CD14-positive monocyte (primary cell): ENCODE measurements around the gene EPB41L2. TPM values are rescaled to one million over a fixed set of nuclear protein-coding genes. Genes with fewer than 3 reads are reported as not detected.

Experiments
- DNase-seq, 3 donors: peaks; one replicate each; pipeline ENCODE4 v3.0.0-alpha.2; 2011 to 2022
- H2AFZ ChIP-seq: 2 replicates; pipeline ENCODE4 v1.6.0; 2012; ENCODE audit warnings: mild to moderate bottlenecking, low read depth, low read length, inconsistent platforms; ENCODE audit not compliant: insufficient read depth, poor library complexity, severe bottlenecking
- H3K27ac ChIP-seq, 2 donors: 1 replicate in 1 of 2; 2 replicates in 1 of 2; pipeline ENCODE4 v1.5.1; 2012 to 2013; ENCODE audit warnings: low read length in 2 of 2, control low read depth in 1 of 2, inconsistent platforms in 1 of 2, low read depth in 1 of 2, mild to moderate bottlenecking in 1 of 2
- H3K27me3 ChIP-seq, 2 donors: one replicate each; pipeline versions ENCODE4 v1.6.0 to v1.6.1; 2011 to 2013; ENCODE audit warnings: low read length in 2 of 2; ENCODE audit not compliant: control insufficient read depth in 2 of 2, insufficient read depth in 2 of 2
- H3K36me3 ChIP-seq, 2 donors: replicated peaks in 1 of 2; 1 replicate in 1 of 2; 2 replicates in 1 of 2; pipeline versions ENCODE4 v1.5.1 to v1.6.1; 2012 to 2013; ENCODE audit warnings: low read length in 2 of 2, control low read depth in 1 of 2, inconsistent platforms in 1 of 2, mild to moderate bottlenecking in 1 of 2; ENCODE audit not compliant: insufficient read depth in 2 of 2, control insufficient read depth in 1 of 2
- H3K4me1 ChIP-seq, 2 donors: 1 replicate in 1 of 2; 2 replicates in 1 of 2; pipeline versions ENCODE4 v1.5.1 to v1.6.1; 2012 to 2013; ENCODE audit warnings: low read length in 2 of 2, control low read depth in 1 of 2, inconsistent platforms in 1 of 2, mild to moderate bottlenecking in 1 of 2, moderate library complexity in 1 of 2; ENCODE audit not compliant: insufficient read depth in 2 of 2, control insufficient read depth in 1 of 2
- H3K4me2 ChIP-seq: replicated peaks from 2 replicates; pipeline ENCODE3; 2012; ENCODE audit warnings: low read length, moderate library complexity, mild to moderate bottlenecking; ENCODE audit not compliant: poor library complexity, severe bottlenecking; ENCODE audit errors: extremely low read depth
- H3K4me3 ChIP-seq, 3 experiments: fragments of 200-600 bp in 1 of 3; sonication (generic) in 1 of 3; replicated peaks in 1 of 3; 1 replicate in 2 of 3; 2 replicates in 1 of 3; pipeline ENCODE4 v1.5.1; 2011 to 2013; ENCODE audit warnings: low read length in 3 of 3, mild to moderate bottlenecking in 3 of 3, control low read depth in 2 of 3, low read depth in 2 of 3, inconsistent platforms in 1 of 3, moderate library complexity in 1 of 3
- H3K79me2 ChIP-seq: 2 replicates; pipeline ENCODE4 v1.6.0; 2012; ENCODE audit warnings: mild to moderate bottlenecking, control low read depth, inconsistent platforms, low read length, moderate library complexity; ENCODE audit not compliant: insufficient read depth
- H3K9ac ChIP-seq: 2 replicates; pipeline ENCODE4 v1.6.0; 2017; ENCODE audit warnings: low read length, mild to moderate bottlenecking; ENCODE audit not compliant: insufficient read depth, poor library complexity, severe bottlenecking
- H3K9me3 ChIP-seq, 2 donors: replicated peaks in 1 of 2; 1 replicate in 1 of 2; 2 replicates in 1 of 2; pipeline versions ENCODE4 v1.5.1 to v1.6.1; 2012 to 2013; ENCODE audit warnings: low read length in 2 of 2, control low read depth in 1 of 2; ENCODE audit not compliant: control insufficient read depth in 1 of 2, insufficient read depth in 1 of 2
- H4K20me1 ChIP-seq: 2 replicates; pipeline ENCODE4 v1.6.0; 2012; ENCODE audit warnings: mild to moderate bottlenecking, low read length, control low read depth, moderate library complexity; ENCODE audit not compliant: insufficient read depth
- H3K27ac Mint-ChIP-seq, 7 donors: one replicate each; pipeline ENCODE4 v1.8.0; 2020; ENCODE audit warnings: mild to moderate bottlenecking in 7 of 7, mixed read lengths in 7 of 7, moderate library complexity in 6 of 7, inconsistent platforms in 2 of 7
- H3K27me3 Mint-ChIP-seq, 3 donors: one replicate each; pipeline ENCODE4 v1.8.0; 2021 to 2022; ENCODE audit warnings: low read depth in 3 of 3, mild to moderate bottlenecking in 3 of 3, mixed read lengths in 3 of 3, moderate library complexity in 3 of 3, inconsistent platforms in 1 of 3
- H3K36me3 Mint-ChIP-seq, 2 donors: one replicate each; pipeline ENCODE4 v1.8.0; 2020; ENCODE audit warnings: mixed read lengths in 2 of 2, inconsistent platforms in 1 of 2, mild to moderate bottlenecking in 1 of 2
- H3K4me1 Mint-ChIP-seq: one replicate; pipeline ENCODE4 v1.8.0; 2020; ENCODE audit warnings: mild to moderate bottlenecking, mixed read lengths
- H3K4me3 Mint-ChIP-seq, 2 donors: one replicate each; pipeline ENCODE4 v1.8.0; 2020; ENCODE audit warnings: mild to moderate bottlenecking in 2 of 2, mixed read lengths in 2 of 2, moderate library complexity in 1 of 2
- H3K9me3 Mint-ChIP-seq, 7 donors: one replicate each; pipeline ENCODE4 v1.8.0; 2020 to 2022; ENCODE audit warnings: mixed read lengths in 7 of 7, mild to moderate bottlenecking in 6 of 7, moderate library complexity in 6 of 7, inconsistent platforms in 2 of 7
- WGBS: methylation state at CpG from one replicate; pipeline ENCODE4 v1.1.5; 2013; ENCODE audit warnings: missing lambda C conversion rate; ENCODE audit not compliant: insufficient coverage; 5-methylcytosine and 5-hydroxymethylcytosine counted together
- intact Hi-C, 2 donors: fragments of 100-400 bp; cut with micrococcal nuclease; formaldehyde crosslinking; loops; one replicate each; pipeline versions ENCODE4 v1.15.0 to v1.15.1; 2023
- polyA plus RNA-seq, 3 donors: library from polyadenylated mRNA; depleted of rRNA in 1 of 3; unstranded in 2 of 3; stranded (reverse) in 1 of 3; fragments of 300-500 nt in 2 of 3; fragments of >200 nt in 1 of 3; fragmentation: Illumina TruSeq in 2 of 3; gene quantifications; 1 replicate in 2 of 3; 2 replicates in 1 of 3; pipeline ENCODE4 v1.2.3, GENCODE V29; 2012 to 2021
- TF ChIP-seq, protein P1 (sequence below): fragments of 200-600 bp; IDR thresholded peaks from one replicate; pipeline ENCODE4 v1.8.0; 2022; ENCODE audit warnings: antibody characterized with exemption, mild to moderate bottlenecking

EPB41L2 gene
- polyA plus RNA-seq, 3 donors = 3.4 to 7.2 (median 4.6) TPM

DNA sequence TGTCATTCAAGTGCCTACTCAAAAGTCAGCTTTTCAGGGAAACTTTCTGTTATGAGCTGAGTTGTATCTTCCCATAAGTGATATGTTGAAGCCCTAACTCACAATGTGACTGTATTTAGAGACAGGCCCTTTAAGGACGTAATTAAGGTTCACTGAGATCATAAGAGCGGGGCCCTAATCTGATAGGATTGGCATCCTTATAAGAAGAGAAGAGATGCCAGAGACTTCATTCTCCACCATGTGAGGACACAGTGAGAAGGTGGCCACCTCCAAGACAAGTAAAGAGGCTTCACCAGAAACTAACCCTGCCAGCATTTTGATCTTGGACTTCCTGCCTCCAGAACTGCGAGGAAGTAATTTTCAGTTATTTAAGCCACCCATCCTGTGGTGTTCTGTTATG, 248.5 kb downstream of the EPB41L2 start:
- H3K9me3 Mint-ChIP-seq = peaks cover 0 to 15% (median 10%) of the 10 kb centered on the region in 7 donors
- Histone ChIP-seq H4K20me1 (no peaks in the 10 kb centered on the region), H3K27me3 (no peaks in the 10 kb centered on the region), H3K36me3 (no peaks in the 10 kb centered on the region), H3K9ac (no peak overlapping the region), H3K4me1 (no peaks in the 10 kb centered on the region), H2AFZ (no peak overlapping the region), H3K79me2 (no peaks in the 10 kb centered on the region), H3K27ac (no peak overlapping the region), H3K9me3 (no peaks in the 10 kb centered on the region), H3K4me3 (no peak overlapping the region), H3K4me2 (no peak overlapping the region)
- intact Hi-C loops = no loop called here
- no peaks in the 10 kb centered on the region for H3K36me3 Mint-ChIP-seq
- WGBS = 94% methylated on average over 3 of the region's 3 CpGs
- no peak overlapping the region for H3K4me3 Mint-ChIP-seq
- no peak for DNase-seq
- no peak overlapping the region for H3K27ac Mint-ChIP-seq
- TF ChIP-seq, protein P1, sequence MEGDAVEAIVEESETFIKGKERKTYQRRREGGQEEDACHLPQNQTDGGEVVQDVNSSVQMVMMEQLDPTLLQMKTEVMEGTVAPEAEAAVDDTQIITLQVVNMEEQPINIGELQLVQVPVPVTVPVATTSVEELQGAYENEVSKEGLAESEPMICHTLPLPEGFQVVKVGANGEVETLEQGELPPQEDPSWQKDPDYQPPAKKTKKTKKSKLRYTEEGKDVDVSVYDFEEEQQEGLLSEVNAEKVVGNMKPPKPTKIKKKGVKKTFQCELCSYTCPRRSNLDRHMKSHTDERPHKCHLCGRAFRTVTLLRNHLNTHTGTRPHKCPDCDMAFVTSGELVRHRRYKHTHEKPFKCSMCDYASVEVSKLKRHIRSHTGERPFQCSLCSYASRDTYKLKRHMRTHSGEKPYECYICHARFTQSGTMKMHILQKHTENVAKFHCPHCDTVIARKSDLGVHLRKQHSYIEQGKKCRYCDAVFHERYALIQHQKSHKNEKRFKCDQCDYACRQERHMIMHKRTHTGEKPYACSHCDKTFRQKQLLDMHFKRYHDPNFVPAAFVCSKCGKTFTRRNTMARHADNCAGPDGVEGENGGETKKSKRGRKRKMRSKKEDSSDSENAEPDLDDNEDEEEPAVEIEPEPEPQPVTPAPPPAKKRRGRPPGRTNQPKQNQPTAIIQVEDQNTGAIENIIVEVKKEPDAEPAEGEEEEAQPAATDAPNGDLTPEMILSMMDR = no peak
- peaks cover 0 to 5% (median 2%) of the 10 kb centered on the region in 3 donors for H3K27me3 Mint-ChIP-seq
- H3K4me1 Mint-ChIP-seq = no peaks in the 10 kb centered on the region

DNA sequence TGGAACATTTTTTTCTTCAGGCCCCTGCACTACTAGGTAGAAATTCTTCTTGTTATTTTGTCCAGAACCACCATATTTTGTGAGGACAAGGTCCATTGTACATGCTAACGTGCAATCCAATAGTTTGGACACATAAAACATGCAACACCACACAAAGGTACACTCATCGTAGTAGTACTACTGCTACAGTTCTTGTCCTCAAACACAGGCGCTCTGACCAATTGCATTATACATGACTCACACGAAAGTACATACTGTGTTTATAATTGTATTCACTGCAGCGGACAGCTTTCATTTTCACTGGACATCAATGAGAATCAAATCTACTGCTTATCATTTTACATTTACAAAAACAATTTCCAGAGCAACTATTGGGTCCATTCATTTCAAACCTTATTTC, 251.1 kb downstream of the EPB41L2 start:
- WGBS = 95% methylated on average over 5 of the region's 5 CpGs
- H3K4me3 ChIP-seq = no peak overlapping the region
- no peak for DNase-seq

More for the DNA sequence above, 251.1 kb downstream of the EPB41L2 start:
- H3K27me3 Mint-ChIP-seq = peaks cover 0 to 5% (median 0%) of the 10 kb centered on the region in 3 donors
- no peak overlapping the region for H3K27ac ChIP-seq
- no peak overlapping the region for H3K9ac ChIP-seq
- H3K9me3 ChIP-seq = no peaks in the 10 kb centered on the region
- H3K79me2 ChIP-seq = no peaks in the 10 kb centered on the region
- peaks cover 0 to 6% (median under 1%) of the 10 kb centered on the region in 7 donors for H3K9me3 Mint-ChIP-seq
- H3K36me3 ChIP-seq = no peaks in the 10 kb centered on the region
- no peaks in the 10 kb centered on the region for H4K20me1 ChIP-seq
- no peaks in the 10 kb centered on the region for H3K4me1 ChIP-seq
- TF ChIP-seq, protein P1 = no peak
- H3K27me3 ChIP-seq = no peaks in the 10 kb centered on the region
- H3K4me2 ChIP-seq = no peak overlapping the region
- no peak overlapping the region for H2AFZ ChIP-seq
- no peak overlapping the region for H3K4me3 Mint-ChIP-seq
- H3K36me3 Mint-ChIP-seq = no peaks in the 10 kb centered on the region
- no peak overlapping the region for H3K27ac Mint-ChIP-seq
- no peaks in the 10 kb centered on the region for H3K4me1 Mint-ChIP-seq
- intact Hi-C loops = no loop called here
